Cardiac fibroblast (primary cell): ENCODE measurements around the gene TATDN2.

Experiments
- DNase-seq, 2 donors: peaks; one replicate each; pipeline versions ENCODE4 v3.0.0 to v3.0.0-alpha.2; 2010; ENCODE audit warnings: low read depth in 2 of 2
- H3K4me3 ChIP-seq, 2 donors: replicated peaks in 1 of 2; 1 replicate in 1 of 2; 2 replicates in 1 of 2; pipeline ENCODE4 v1.5.1; 2011; ENCODE audit warnings: low read depth in 2 of 2, low read length in 2 of 2, mild to moderate bottlenecking in 2 of 2, moderate library complexity in 1 of 2
- CTCF ChIP-seq: IDR thresholded peaks from one replicate; pipeline ENCODE4 v1.5.1; 2011; ENCODE audit warnings: low read depth, mild to moderate bottlenecking, low read length, inconsistent platforms

TATDN2 gene

GRCh38 chr3:10315101-10315500 lies 66.8 kb downstream of the TATDN2 start:
- TF ChIP-seq CTCF, result no peak
- no peak overlapping the region for H3K4me3 ChIP-seq
- DNase-seq, result no peak

DNA sequence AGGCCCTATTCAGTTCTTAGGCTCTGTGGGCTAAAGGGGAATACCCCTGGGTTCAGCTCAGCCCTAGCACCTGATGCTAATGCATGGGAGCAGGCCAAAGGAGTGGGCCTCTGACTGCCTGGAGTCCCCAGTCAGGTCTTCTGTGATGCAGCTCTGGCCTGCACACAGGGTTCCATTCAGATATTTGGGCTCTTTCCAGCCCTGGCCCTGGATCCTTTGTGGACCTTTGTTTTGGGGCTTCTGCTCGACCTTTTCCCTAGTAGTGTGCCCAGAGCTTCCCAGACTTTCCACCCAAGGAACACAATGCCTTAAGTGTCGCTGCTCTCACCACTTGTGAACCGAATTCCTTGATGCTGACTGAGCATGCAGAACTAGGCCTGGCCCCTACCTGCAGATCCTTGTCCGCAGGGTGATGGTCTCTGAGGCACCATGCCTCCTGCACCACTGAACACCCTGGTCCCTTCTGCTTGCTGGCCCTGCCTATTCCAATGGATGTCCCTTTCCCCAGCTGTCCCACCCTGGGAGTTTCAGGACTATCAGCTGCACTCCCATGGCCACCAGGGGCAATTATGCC lies 67.6 kb downstream of the TATDN2 start:
- TF ChIP-seq CTCF, result no peak
- H3K4me3 ChIP-seq, result no peak overlapping the region
- DNase-seq, result no peak

- no peak overlapping the region for H3K4me3 ChIP-seq
- DNase-seq, result no peak
- TF ChIP-seq CTCF, result no peak
Observed at GRCh38 chr3:10317311-10317960, 69.2 kb downstream of the TATDN2 start.

DNA sequence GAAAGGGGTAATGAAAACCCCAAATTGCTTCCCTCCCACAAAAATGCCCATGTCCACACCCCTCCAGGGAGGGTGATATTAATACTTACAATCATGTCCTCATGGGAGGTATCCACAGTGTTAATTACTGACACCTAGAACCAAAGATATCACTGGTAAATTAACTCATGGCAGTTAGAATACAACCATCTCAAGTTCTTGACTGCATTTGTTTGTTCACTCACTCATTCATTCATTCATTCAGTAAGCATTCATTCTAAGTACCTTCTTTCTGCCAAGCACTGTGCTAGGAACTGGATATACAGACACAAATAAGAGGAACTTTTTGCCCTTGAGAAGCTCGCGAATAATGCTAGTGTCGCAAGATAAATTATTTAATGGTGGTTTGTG lies 69.7 kb downstream of the TATDN2 start:
- no peak overlapping the region for H3K4me3 ChIP-seq
- DNase-seq, result no peak
- no peak for TF ChIP-seq CTCF

DNA sequence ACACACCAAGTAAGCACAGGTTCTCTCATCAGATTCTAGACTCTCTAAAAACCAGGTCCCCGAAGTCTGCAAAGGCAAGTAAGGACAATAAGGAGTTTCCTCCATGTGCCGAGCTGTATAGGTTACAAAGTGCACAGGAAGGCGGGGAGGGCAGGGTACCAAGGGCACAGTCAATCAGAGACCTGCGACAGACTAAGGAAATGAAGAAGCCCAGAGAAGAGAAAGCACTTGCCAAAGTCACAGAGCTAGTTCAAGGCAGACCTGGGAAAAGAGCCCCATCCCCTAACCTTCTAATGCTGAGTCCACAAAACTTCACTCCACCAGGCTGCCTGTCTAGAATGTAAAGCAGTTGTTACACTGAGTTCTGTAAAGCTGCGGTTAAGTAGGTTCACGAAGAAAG lies 71.0 kb downstream of the TATDN2 start:
- peak overlapping the region in 1 of 2 donors; percentile 99 for H3K4me3 ChIP-seq
- TF ChIP-seq CTCF, result no peak
- DNase-seq, result no peak

GRCh38 chr3:10319804-10320203 lies 71.5 kb downstream of the TATDN2 start:
- TF ChIP-seq CTCF, result no peak
- peak overlapping the region; percentile 91 to 99 for H3K4me3 ChIP-seq
- DNase-seq, result peak in 1 of 2 donors; percentile 22

- TF ChIP-seq CTCF, result no peak
- no peak for DNase-seq
- H3K4me3 ChIP-seq, result peak overlapping the region; percentile 91 to 99
Observed at GRCh38 chr3:10320320-10320677, 72.0 kb downstream of the TATDN2 start.
